Naive B cell (primary cell): Measurements from ENCODE around the gene YRDC. TPM values are rescaled to one million over a fixed set of nuclear protein-coding genes. Genes with fewer than 3 reads are reported as not detected.
"Not testable (repeated sequence)": the region's sequence is repeated elsewhere in the genome, so short reads cannot be mapped to it uniquely, and the experiment has no call there.

Experiments
- ATAC-seq, 2 donors: fragments of 150-1000 bp; cut with Tn5 transposase; 2 replicates each; pipeline ENCODE4 v1.10.0; 2021; ENCODE audit warnings: low read depth in 2 of 2, mild to moderate bottlenecking in 2 of 2, moderate library complexity in 2 of 2
- DNase-seq: peaks from one replicate; pipeline ENCODE4 v3.0.0; 2022
- H3K27ac Mint-ChIP-seq, 6 donors: one replicate each; pipeline ENCODE4 v1.8.0; 2020 to 2022; ENCODE audit warnings: mild to moderate bottlenecking in 6 of 6, mixed read lengths in 6 of 6, moderate library complexity in 5 of 6, inconsistent platforms in 2 of 6
- H3K27me3 Mint-ChIP-seq, 3 donors: one replicate each; pipeline ENCODE4 v1.8.0; 2021 to 2022; ENCODE audit warnings: mixed read lengths in 3 of 3, mild to moderate bottlenecking in 1 of 3
- H3K36me3 Mint-ChIP-seq, 2 donors: one replicate each; pipeline ENCODE4 v1.8.0; 2020 to 2022; ENCODE audit warnings: mixed read lengths in 2 of 2, inconsistent platforms in 1 of 2, mild to moderate bottlenecking in 1 of 2
- H3K4me1 Mint-ChIP-seq, 3 donors: one replicate each; pipeline ENCODE4 v1.8.0; 2020 to 2022; ENCODE audit warnings: mixed read lengths in 3 of 3, inconsistent platforms in 1 of 3, mild to moderate bottlenecking in 1 of 3, moderate library complexity in 1 of 3
- H3K4me3 Mint-ChIP-seq, 8 donors: one replicate each; pipeline ENCODE4 v1.8.0; 2020 to 2022; ENCODE audit warnings: mild to moderate bottlenecking in 8 of 8, mixed read lengths in 8 of 8, moderate library complexity in 8 of 8, inconsistent platforms in 2 of 8
- H3K9me3 Mint-ChIP-seq, 7 donors: one replicate each; pipeline ENCODE4 v1.8.0; 2020 to 2022; ENCODE audit warnings: mixed read lengths in 7 of 7, mild to moderate bottlenecking in 5 of 7, inconsistent platforms in 2 of 7, moderate library complexity in 1 of 7
- polyA plus RNA-seq, 6 donors: library from polyadenylated mRNA; unstranded; fragments of 300-500 nt; fragmentation: Illumina TruSeq; gene quantifications; one replicate each; pipeline ENCODE4 v1.2.3, GENCODE V29; 2021; ENCODE audit warnings: low read depth in 6 of 6

The YRDC gene
- polyA plus RNA-seq, 6 donors from 2014 or later, result 21.3 to 52.0 (median 29.6) TPM

DNA sequence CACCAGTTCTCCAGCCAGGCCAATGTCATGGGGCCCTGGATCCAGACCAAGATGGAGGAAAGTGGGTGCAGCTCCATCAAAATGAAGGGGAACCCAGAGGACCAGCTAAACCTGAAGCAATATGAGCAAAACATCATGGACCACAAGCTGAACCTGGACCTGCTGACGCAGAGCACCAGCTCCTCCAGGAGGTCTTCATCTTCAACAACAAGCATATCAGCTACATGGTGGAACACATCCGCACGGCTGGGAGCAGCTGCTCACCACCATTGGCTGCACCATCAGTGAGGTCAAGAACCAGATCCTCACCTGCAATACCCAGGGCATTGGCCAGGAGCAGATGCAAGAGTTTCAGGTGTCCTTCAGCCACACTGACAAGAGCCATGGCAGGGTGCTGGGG lies 29.4 kb downstream of the YRDC start:
- DNase-seq, result no peak
- H3K4me1 Mint-ChIP-seq, result peaks cover 5 to 12% (median 9%) of the 10 kb centered on the region in 3 donors
- no peak for ATAC-seq
- peaks cover 11 to 24% (median 23%) of the 10 kb centered on the region in 3 donors for H3K27me3 Mint-ChIP-seq
- H3K27ac Mint-ChIP-seq, result no peak overlapping the region
- H3K4me3 Mint-ChIP-seq, result peak overlapping the region in 1 of 8 donors; percentile 31
- H3K36me3 Mint-ChIP-seq, result no peaks in the 10 kb centered on the region
- H3K9me3 Mint-ChIP-seq, result peaks cover 0 to 6% (median 2%) of the 10 kb centered on the region in 7 donors

DNA sequence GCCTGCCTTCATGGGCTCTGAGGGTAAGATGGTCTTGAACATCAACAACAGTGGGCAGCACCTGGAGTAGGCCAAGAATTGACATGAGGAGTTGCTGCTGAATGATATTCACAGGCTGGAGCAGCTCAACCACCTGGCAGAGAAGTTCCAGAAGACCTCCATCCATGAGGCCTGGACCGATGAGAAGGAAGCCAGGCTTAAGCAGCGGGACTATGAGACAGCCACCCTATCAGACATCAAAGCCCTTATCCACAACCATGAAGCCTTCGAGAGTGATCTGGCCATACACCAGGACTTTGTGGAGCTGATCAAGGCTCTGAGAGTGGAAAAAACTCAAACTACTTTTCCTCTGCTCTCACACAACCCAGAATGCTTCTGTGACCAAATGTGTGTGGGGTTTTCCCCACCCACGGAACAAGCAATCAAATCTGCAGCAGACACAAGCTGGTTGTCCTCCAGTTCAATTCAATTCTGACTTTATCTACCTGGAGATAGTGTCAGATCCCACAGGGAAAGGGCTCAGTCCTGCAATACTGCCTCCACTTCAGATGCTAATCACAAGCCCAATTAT lies 31.0 kb downstream of the YRDC start:
- no peaks in the 10 kb centered on the region for H3K36me3 Mint-ChIP-seq
- peaks cover 5 to 12% (median 9%) of the 10 kb centered on the region in 3 donors for H3K4me1 Mint-ChIP-seq
- peak overlapping the region in 1 of 6 donors; percentile 42 for H3K27ac Mint-ChIP-seq
- peaks cover 11 to 36% (median 32%) of the 10 kb centered on the region in 3 donors for H3K27me3 Mint-ChIP-seq
- DNase-seq, result no peak
- no peak for ATAC-seq
- peaks cover 0 to 17% (median 9%) of the 10 kb centered on the region in 7 donors for H3K9me3 Mint-ChIP-seq
- peak overlapping the region in 1 of 8 donors; percentile 29 for H3K4me3 Mint-ChIP-seq

DNA sequence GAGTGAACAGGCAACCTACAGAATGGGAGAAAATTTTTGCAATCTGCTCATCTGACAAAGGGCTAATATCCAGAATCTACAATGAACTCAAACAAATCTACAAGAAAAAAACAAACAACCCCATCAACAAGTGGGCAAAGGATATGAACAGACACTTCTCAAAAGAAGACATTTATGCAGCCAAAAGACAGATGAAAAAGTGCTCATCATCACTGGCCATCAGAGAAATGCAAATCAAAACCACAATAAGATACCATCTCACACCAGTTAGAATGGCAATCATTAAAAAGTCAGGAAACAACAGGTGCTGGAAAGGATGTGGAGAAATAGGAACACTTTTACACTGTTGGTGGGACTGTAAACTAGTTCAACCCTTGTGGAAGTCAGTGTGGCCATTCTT lies 36.6 kb downstream of the YRDC start:
- peaks cover 35 to 61% (median 56%) of the 10 kb centered on the region in 3 donors for H3K27me3 Mint-ChIP-seq
- DNase-seq, H3K27ac Mint-ChIP-seq, ATAC-seq, H3K36me3 Mint-ChIP-seq, H3K4me3 Mint-ChIP-seq, H3K4me1 Mint-ChIP-seq: not testable (repeated sequence)
- H3K9me3 Mint-ChIP-seq, result peaks cover 0 to 17% (median 9%) of the 10 kb centered on the region in 7 donors

DNA sequence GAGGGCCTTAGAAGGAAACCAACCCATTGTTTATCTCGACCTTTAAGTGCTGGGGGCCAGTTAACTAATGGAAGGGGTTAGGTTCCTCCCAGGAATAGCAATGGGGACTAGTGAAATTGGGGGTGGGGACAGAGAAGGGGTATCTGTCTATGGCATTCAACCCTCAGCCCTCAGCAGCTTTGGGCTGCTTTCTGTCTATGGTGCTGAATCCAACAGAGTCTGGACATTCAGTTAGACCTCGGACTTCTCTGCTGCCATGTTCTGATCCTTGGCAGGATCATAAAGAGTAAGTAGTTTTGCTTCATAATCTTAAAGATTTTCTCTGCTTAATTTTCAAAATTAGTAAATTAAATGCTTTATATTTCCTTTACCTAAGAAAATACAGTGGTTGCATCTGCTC lies 40.5 kb downstream of the YRDC start:
- Mint-ChIP-seq H3K4me1 (peaks cover 10 to 25% (median 15%) of the 10 kb centered on the region in 3 donors), H3K4me3 (no peak overlapping the region), H3K9me3 (peaks cover 0 to 8% (median 4%) of the 10 kb centered on the region in 7 donors), H3K27ac (no peak overlapping the region), H3K36me3 (peaks cover 5 to 10% of the 10 kb centered on the region in 2 donors), H3K27me3 (peaks cover 69 to 88% (median 87%) of the 10 kb centered on the region in 3 donors)
- DNase-seq, result no peak
- no peak for ATAC-seq

DNA sequence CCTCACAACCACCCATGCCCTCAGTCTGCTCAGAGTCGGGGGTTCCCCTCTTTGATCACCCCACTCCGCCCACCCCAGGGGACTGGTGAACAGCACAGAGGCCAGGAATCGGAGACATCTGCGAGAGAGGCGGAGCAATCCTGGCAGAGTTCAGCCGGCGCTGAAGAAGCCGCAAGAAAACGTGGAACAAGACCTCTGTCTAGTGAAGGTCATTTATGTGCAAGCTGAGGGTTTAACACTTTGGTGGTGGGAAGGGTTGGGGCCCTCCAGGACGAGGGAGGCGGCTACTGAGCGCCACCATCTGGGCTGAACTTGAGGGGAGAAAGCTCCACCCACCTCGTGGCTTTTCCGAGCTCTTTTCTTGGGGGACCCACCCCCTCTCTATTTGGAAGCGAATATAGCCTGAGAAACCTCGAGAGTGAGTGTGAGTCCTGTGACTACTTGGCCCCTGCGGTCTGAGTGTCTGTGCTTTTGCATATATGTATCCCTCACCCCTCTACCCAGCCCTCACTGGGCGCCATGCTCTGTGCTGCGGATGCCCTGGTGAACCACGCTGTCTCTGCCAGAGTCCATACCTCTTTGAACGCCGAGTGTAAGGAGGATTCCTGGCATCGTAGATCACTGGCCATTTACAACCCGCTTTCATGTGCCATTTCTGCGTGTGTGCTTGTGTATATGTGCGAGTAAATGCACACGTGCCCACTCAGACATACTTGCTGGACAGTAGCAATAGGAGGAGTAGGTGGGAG lies 41.9 kb downstream of the YRDC start:
- Mint-ChIP-seq H3K4me3 (peak overlapping the region in 6 of 8 donors; percentile 32 to 70 (median 52)), H3K4me1 (peaks cover 10 to 25% (median 15%) of the 10 kb centered on the region in 3 donors), H3K9me3 (peaks cover 0 to 8% (median 4%) of the 10 kb centered on the region in 7 donors), H3K27me3 (peaks cover 72 to 92% (median 91%) of the 10 kb centered on the region in 3 donors), H3K36me3 (peaks cover 5 to 10% of the 10 kb centered on the region in 2 donors), H3K27ac (no peak overlapping the region)
- ATAC-seq, result peak; percentile 60 to 83
- DNase-seq, result no peak

DNA sequence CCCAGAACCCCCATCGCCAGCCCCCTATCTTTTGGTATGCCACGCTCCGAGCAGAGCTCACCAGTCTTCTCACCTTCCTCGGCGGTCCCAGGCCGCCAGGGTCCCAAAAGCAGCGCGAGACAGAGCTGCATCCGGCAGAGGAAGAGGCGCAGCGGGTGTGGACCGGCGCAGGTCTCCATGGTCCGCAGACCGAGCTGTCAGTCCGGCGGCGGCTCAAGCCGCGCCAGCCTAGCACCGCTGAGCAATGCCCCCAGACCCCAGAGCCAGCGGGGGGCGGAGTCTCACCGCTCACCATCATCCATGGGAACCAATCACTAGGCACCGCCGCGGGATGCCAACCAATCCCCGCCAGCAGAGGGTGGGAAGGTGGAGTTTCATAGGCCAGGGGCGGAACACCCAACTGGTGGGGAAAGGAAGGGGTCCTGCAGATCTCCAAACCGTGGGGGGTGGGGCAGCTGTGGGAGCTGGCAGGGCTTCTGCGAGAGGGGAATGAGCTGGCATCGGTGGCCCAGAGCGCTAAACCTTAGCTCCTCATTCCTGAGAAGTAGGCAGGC lies 43.0 kb downstream of the YRDC start, which contains the start of gene EPHA10:
Gene EPHA10 (minus strand): TSS at position 233 of the 554 bp plus-strand sequence. CDS start 54 bp downstream, at position 179.
- Mint-ChIP-seq H3K4me1 (peaks cover 10 to 25% (median 15%) of the 10 kb centered on the region in 3 donors), H3K4me3 (peak within 1 kb of the TSS in 6 of 8 donors; percentile 45 to 74 (median 60)), H3K9me3 (peaks cover 0 to 8% (median 4%) of the 10 kb centered on the region in 7 donors), H3K36me3 (peaks cover 5 to 10% of the 10 kb centered on the region in 2 donors), H3K27me3 (peaks cover 61 to 83% (median 79%) of the 10 kb centered on the region in 3 donors), H3K27ac (peak within 1 kb of the TSS in 4 of 6 donors; percentile 20 to 82 (median 52))
- ATAC-seq (no peak), DNase-seq (no peak)

DNA sequence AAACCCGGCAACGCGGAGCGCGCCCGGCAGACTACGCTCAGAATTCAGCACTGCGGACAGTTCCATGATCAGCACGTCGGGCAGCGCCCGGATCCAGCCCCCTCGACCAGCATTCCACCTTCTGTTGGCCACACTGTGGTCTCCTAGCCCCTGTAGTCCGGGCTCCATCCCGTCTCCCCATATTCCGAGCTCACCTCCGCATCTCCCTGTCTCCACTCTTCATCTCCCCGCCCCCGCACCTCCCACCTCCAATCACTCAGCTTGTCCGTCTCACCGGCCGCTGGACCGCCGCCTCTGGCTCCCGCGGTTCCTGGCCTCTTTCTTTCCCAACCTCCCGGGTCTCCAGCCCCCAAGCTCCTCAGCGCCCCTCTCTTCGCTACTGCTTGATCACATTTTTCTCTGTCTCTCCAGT lies 43.6 kb downstream of the YRDC start:
- H3K36me3 Mint-ChIP-seq, result peaks cover 5 to 10% of the 10 kb centered on the region in 2 donors
- H3K27ac Mint-ChIP-seq, result peak overlapping the region in 2 of 6 donors; percentile 39 to 82
- DNase-seq, result no peak
- H3K27me3 Mint-ChIP-seq, result peaks cover 58 to 80% (median 74%) of the 10 kb centered on the region in 3 donors
- peaks cover 10 to 25% (median 15%) of the 10 kb centered on the region in 3 donors for H3K4me1 Mint-ChIP-seq
- ATAC-seq, result no peak
- H3K4me3 Mint-ChIP-seq, result peak overlapping the region in 4 of 8 donors; percentile 29 to 74 (median 54)
- peaks cover 0 to 8% (median 4%) of the 10 kb centered on the region in 7 donors for H3K9me3 Mint-ChIP-seq

DNA sequence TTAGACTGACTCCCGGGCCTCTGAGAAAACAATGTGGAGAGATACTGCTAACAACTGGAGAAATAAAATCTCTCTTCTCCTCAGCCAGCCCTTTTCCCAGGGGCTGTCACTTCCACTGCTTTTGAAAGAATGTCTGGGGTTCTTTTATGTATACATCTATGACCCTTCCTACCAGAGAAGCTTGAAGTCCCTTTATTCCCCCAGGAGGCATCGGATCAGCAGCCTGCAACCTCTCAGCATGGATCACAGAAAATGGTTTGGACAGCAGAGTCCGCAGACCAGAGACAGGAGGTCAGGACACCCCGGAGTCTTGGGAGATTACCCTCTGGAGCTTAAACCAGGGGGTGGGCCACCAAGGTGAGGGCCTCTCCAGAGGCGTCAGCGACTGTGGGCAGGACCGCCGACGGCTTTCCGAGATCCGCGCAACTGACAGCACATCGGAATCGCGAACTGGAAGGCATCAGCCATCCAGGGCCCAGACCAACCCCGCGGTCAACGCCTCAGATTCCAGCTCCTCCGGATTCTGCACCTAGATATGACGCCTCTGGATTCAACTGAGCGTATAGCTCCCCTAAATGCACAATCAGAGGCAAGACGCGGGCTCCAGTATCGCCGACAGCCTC lies 44.1 kb downstream of the YRDC start:
- H3K27ac Mint-ChIP-seq, result peak overlapping the region in 1 of 6 donors; percentile 39

DNA sequence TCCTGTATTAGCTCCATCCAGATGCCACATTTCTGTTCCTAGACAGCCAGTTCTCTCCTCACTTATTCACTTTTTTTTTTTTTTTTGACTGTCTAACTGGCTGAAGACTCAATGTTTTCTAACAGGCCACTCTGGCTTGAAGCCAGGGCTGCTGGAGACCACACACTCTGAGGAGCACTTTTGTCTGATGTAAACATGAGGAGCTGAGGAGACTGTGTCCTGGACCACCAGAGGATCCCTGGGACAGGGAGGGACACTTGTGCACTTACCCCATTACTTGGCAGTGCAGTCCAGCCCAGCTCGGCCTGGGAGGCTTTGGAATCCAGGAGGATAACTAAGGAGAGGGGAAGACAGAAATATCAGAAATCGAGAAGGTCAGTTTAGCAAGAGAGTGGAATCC lies 45.5 kb downstream of the YRDC start:
- Mint-ChIP-seq H3K27me3 (peaks cover 48 to 62% (median 55%) of the 10 kb centered on the region in 3 donors), H3K4me1 (peaks cover 10 to 25% (median 15%) of the 10 kb centered on the region in 3 donors), H3K4me3 (no peak overlapping the region), H3K9me3 (peaks cover 0 to 8% (median 3%) of the 10 kb centered on the region in 7 donors), H3K27ac (peak overlapping the region in 2 of 6 donors; percentile 49 to 80), H3K36me3 (peaks cover 0 to 10% of the 10 kb centered on the region in 2 donors)
- DNase-seq, result no peak
- no peak for ATAC-seq

More for the DNA sequence above, 44.1 kb downstream of the YRDC start:
- peaks cover 10 to 25% (median 15%) of the 10 kb centered on the region in 3 donors for H3K4me1 Mint-ChIP-seq
- H3K27me3 Mint-ChIP-seq, result peaks cover 56 to 75% (median 69%) of the 10 kb centered on the region in 3 donors
- DNase-seq (no peak), ATAC-seq (no peak)
- peak overlapping the region in 2 of 8 donors; percentile 32 to 37 for H3K4me3 Mint-ChIP-seq
- peaks cover 0 to 8% (median 4%) of the 10 kb centered on the region in 7 donors for H3K9me3 Mint-ChIP-seq
- H3K36me3 Mint-ChIP-seq, result peaks cover 5 to 10% of the 10 kb centered on the region in 2 donors

DNA sequence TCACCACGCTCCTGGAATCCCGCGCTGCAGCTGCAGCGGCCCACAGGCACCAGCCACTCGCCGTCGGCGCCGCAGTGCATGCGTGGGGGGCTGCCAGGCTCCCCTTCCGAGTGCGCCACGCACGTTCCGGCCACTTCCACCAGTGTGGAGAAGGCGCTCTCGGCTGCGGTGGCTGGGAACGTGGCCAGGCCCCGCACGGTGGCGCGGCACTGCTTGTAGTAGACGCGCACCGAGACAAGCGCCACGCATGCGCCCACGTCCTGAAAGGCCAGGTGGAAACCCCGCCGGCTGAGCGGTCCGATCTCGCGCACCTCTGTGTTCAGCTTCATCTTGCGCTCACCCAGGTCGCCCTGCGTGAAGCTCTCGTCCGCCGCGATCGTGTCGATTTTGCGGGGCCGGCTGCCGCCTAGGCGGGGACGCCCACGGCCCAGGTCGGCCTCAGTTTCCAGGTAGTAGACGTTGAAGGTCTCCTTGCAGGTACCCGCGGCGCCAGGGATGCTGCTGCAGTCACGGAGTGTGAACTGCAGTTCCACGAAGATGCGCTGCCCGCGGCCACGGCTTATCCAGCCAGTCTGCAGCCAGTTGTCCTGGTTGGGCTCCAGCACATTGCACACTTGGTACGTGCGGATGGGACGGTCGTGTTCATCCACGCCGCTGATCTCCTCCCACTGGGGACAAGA lies 46.5 kb downstream of the YRDC start:
- no peak for ATAC-seq
- Mint-ChIP-seq H3K36me3 (peaks cover 0 to 10% of the 10 kb centered on the region in 2 donors), H3K27me3 (peaks cover 42 to 54% (median 45%) of the 10 kb centered on the region in 3 donors), H3K4me3 (no peak overlapping the region), H3K9me3 (peaks cover 0 to 8% (median 3%) of the 10 kb centered on the region in 7 donors), H3K4me1 (peaks cover 10 to 22% (median 15%) of the 10 kb centered on the region in 3 donors), H3K27ac (no peak overlapping the region)
- no peak for DNase-seq

DNA sequence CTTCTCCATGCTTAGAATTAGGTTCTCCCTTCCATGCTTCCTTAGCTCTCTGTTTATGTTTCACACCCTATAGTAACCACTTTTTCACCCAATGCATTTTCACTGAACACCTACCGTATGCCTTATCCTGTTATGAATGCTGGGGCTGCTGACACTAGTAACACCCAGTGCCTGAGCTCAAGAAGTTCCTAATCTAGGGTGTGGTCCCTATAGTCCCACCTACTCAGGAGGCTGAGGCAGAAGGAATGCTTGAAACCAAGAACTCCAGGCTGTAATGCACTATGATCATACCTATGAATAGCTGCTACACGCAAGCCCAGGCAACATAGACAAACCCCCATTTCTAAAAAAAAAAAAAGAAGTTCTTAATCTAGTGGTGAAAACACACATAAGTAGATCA lies 48.6 kb downstream of the YRDC start:
- no peak overlapping the region for H3K27ac Mint-ChIP-seq
- peaks cover 30 to 47% (median 32%) of the 10 kb centered on the region in 3 donors for H3K27me3 Mint-ChIP-seq
- no peak for ATAC-seq
- H3K4me1 Mint-ChIP-seq, result peaks cover 3 to 4% (median 3%) of the 10 kb centered on the region in 3 donors
- peaks cover 0 to 3% of the 10 kb centered on the region in 2 donors for H3K36me3 Mint-ChIP-seq
- H3K9me3 Mint-ChIP-seq, result peaks cover 0 to 4% (median 1%) of the 10 kb centered on the region in 7 donors
- no peak overlapping the region for H3K4me3 Mint-ChIP-seq
- no peak for DNase-seq

DNA sequence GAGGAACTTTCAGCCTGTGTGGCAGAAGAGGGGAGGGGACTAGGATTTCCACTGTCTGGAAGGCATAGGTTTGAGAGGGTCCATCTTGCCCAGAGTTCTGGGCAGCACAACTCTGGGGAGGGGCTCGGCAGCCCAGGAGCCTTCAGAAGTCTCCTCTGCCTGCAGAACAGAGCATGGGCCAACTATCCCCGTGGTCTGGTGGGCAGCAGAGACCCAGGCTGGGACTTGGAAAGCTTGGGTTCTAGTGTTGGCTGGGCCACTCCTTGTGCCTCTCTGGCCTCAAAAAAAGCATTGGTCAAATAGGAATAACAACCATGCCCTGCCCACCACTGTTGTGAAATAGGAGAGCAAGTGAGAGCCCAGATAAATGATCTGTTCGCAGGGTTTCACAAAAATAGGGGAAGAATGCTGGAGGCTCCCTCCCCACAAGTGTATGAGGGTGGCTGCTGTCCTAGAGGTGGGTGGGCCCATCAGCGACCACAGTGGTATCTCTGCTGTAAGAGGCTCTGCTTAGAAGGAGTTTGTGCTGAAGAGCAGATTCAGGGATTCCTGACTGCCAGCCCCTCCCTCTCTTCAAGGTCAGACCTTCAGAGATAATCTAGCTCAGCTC lies 52.0 kb downstream of the YRDC start:
- Mint-ChIP-seq H3K36me3 (no peaks in the 10 kb centered on the region), H3K9me3 (no peaks in the 10 kb centered on the region), H3K27me3 (peaks cover 13 to 42% (median 24%) of the 10 kb centered on the region in 3 donors), H3K4me3 (no peak overlapping the region), H3K4me1 (peaks cover 5 to 17% (median 16%) of the 10 kb centered on the region in 3 donors), H3K27ac (peak overlapping the region in 1 of 6 donors; percentile 30)
- no peak for ATAC-seq
- no peak for DNase-seq
